Activated CD4-positive, alpha-beta T cell treated with anti-CD3 and anti-CD28 coated beads, Interleukin-2, Interleukin-4, amounts not matched to agents 100 ng/mL and 50 ng/mL, durations not matched to agents 16 hours and 8 hours (primary cell): ENCODE measurements around the gene MEIOC.
"Not testable (repeated sequence)": the region's sequence is repeated elsewhere in the genome, so short reads cannot be mapped to it uniquely, and the experiment has no call there.

Experiments used
- DNase-seq: peaks from one replicate; pipeline ENCODE4 v3.0.0-alpha.2; 2020; ENCODE audit warnings: low spot score

The MEIOC gene

DNA sequence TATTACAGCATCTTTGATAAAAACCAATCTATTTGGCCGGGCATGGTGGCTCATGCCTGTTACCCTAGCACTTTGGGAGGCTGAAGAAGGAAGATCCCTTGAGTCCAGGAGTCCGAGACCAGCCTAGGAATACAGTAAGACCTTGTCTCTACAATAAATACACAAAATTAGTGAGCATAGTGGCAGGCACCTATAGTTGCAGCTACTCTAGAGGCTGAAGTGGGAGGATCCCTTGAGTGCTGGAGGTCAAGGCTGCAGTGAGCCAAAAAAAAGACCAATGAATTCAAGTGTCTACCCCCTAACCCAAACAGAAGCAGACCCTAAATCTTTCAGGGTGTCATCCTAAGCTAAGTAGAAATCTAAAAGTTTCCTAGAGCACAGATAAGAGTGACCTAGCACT is 7.3 kb upstream of the MEIOC start:
- DNase-seq = no peak

DNA sequence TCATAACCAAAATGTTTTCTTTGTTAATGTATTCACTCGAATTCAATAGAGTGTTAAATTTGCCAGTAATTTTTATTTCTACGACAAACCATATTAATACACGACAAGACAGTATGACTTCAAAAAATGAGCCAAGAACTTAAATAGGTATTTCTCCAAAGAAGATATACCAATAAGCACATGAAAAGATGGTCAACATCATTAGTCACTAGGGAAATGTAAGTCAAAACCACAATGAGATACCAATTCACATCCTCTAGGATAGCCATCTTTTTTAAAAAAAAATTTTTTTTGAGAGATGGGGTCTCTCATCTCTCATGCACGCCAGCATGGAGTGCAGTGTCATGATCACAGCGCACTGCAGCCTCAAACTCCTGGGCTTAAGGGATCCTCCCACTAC is 5.0 kb upstream of the MEIOC start:
- no peak for DNase-seq

DNA sequence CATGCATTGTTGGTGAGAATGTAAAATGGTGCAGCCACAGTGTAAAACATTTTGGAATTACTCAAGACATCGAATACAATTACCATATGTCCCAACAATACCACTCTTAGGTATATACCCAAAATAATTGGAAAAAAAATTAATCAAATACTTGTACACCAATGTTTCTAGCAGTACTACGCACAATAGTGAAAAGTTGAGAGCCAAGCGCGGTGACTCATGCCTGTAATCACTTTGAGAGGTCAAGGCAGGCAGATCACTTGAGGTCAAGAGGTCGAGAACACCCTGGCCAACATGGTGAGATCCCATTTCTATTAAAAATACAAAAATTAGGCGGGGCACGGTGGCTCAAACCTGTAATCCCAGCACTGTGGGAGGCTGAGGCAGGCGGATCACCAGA is 3.5 kb upstream of the MEIOC start:
- no peak for DNase-seq

DNA sequence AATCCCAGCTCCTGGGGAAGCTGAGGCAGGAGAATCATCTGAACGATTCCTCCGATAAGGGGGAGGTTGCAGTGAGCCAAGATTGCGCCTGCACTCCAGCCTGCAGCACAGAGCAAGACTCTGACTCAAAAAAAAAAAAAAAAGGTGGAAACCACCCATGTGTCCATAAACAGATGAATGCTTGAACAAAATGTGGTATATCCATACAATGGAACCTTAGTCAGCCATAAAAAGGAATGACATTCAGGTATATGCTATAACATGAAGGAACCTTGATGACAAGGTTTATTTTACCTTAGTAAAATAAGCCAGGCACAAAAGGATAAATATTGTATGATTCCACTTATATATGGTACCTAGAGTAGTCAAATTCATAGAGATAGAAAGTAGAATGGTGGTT is 2.9 kb upstream of the MEIOC start:
- no peak for DNase-seq

DNA sequence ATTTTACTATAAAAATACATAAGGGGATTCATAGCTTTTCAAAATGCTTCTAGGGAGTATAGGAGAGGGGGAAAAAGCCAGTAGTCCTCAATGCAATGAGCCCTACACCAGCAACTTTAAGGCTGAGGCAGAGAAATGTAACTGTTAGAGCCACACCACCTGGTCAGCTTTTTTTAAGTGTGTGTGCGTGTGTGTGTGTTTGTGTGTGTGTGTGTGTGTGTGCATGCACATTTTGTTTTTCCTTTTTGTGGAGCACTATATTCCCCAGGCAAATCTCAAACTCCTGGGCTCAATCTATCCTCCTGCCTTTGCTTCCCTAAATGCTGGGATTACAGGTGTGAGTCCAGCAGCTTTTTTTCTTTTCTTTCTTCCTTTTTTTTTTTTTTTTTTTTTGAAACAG is 2.3 kb upstream of the MEIOC start:
- DNase-seq = no peak

DNA sequence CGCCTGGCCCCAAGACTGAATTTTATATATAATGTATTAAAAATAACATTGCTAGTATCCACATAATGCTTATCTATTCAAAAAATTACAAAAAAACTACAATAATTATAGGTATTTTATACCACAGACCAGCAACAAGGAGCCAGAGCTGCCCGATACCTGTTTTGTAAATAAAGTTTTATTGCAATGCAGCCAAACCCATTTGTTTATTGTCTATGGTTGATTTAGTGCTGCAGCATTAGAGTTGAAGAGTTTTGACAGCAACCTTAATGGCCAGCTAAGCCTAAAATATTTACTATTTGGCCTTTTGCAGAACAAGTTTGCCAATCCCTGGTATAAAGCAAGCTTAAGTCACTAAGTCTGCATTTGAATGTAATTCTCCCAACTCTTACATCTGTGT is 5.6 kb downstream of the MEIOC start:
- no peak for DNase-seq

DNA sequence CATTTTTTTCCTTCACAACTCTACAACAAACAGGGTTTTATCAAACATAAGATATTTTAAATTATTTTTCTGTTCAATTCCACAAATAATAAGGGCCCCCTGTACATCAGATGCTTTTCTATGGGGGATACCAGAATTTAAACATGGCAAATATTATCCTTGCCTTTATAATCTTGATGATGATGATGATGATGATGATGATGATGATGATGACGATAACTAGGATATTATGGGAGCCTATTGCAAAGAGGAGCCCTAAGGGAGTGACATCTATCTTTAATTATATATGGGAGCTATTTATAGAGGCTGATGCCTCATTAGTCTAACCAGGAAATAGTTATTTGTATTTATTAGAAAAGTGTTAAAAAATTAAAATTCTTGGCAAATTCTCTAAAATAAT is 6.8 kb downstream of the MEIOC start:
- no peak for DNase-seq

DNA sequence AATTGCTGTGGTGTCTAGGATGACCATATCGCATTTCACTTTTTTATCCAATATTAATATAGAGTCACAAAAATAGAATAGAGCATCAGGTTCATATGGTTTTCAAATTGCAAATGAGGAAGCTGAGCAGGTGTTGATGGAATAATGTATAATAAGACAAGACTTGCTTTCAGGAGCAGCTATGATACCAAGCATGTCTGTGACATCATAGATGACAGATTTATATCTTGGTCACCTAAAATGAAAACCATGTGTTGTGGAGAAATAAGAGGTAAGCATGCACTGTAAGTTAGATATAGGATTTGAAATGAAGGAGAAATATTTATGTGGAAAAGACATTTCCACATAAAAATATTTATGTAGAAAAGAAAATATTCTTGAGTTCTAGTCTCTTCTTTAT is 8.6 kb downstream of the MEIOC start:
- no peak for DNase-seq

DNA sequence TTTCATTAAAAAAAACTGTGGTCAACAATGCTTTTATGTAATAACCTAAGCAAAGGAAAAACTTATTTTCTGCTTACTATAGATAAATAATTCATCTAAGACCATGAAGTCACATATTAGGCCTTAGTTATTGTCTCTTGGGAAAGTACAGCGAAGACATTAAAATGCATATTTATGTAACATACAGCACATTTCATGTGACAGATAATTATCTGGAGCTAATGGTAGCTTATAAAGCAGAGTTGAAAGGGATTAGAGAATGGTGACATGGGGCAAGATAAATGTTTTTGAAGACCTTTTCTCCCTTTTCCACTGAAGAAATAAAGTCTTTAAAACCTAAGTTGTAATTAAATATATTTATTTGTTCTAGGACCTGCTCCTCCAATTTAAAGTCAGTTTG is 9.7 kb downstream of the MEIOC start:
- no peak for DNase-seq

DNA sequence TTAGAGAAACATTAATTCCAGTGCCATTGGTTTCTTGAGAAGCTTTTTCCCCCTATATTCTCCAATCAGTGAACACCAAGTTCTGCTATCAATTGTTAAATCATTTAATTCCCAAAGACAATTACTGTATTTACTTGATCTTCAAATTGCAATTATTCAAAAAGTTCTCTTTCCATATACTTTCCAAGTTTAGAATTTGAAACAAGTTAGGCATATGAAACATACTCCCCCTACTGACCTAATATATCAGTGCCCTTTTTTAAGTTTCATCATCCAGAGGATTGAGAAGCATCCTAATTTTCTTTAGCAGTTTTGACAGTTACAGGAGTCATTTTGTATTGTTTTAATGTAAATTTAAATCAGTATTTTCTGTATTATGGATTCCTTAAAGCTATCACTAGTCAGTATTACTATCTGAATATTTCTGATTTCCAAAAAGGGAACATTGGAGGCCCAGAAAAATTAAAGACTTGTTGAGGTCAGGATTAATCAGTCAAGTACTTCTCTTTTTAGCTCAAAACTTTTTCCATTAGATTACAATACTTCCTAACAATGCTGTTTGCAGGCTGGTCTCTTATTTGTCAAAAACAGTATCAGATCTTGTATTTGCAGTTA is 16.3 kb downstream of the MEIOC start:
- no peak for DNase-seq

DNA sequence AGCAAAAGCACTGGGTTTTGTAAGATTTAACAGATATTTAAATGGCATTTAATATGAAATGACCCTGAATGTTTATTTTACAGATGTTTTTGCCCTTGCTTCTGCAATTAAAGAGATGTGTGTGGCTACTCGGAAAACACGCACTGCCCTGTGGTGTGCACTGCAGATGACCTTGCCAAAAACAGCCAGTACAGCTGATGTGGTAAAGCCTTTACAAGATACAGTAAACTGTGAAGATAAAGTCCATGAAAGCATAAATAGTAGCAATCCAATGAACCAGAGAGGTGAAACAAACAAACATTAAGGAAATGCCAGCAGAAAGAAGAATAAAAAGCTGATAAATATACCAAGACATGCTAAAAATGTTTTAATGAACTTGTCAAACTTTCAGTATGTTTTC is 17.6 kb downstream of the MEIOC start:
- no peak for DNase-seq

DNA sequence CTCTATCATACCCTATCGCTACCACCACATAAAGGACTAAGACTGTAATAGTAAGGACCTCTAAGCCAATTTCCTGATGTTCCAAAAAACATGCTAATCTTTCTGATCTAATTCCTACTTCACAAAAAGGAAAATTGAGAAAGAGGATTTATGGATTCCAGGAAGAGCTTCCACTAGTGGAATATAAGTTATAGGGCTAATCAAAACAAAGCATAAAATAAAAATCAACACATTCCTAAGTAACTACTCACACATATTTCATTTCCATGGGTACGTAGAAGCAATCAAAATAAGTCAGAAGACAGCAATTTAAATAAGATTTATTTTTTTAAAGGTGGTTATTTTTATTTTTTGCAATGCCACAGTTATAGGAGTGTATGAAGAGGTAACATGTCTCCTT is 20.9 kb downstream of the MEIOC start:
- no peak for DNase-seq

DNA sequence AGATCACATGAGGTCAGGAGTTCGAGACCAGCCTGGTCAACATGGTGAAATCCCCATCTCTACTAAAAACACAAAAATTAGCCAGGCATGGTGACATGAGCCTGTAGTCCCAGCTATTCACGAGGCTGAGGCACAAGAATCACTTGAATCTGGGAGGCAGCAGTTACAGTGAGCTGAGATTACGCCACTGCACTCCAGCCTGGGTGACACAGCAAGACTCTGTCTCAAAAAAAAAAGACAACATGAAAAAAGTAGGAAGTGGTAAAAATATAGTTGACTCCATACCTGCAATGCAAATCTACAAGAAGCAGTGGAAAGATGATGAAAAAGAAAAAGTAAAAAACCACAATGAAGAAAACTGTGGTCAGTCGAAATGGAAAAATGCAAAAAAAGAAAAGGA is 27.0 kb downstream of the MEIOC start:
- not testable (repeated sequence) for DNase-seq

DNA sequence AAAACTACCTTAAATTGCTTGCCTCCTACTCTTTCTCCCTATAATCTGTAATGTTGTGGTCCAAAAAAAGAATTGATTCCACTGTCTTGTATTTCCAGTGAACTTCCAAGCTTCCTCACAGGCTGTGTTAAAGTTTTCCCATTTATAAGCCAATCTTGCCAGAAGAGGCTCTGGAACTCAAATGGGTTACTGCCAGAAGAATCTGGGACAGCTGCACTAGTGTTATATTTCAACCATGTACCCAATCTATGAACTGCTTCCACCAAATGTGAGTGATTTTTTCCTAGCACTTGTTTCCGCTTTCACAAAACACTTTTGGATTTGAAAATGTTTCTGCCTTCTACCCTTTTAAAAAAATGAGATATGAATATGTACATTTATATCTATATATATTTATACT is 31.5 kb downstream of the MEIOC start:
- DNase-seq = no peak

DNA sequence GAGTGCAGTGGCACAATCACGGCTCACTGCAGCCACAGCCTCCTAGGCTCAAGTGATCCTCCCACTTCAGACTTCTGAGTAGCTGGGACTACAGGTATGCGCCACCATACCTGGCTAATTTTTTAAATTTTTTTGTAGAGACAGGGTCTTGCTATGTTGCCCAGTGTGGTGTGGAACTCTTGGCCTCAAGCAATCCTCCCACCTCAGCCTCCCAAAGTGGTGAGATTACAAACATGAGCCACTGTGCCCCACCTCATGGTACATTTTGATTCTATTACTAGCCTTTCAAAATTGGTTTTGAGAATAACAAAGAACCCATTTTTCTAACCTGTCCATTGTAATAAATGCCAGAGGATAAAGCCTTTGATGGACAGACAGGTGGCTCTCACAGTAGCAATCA is 31.9 kb downstream of the MEIOC start:
- DNase-seq = no peak

DNA sequence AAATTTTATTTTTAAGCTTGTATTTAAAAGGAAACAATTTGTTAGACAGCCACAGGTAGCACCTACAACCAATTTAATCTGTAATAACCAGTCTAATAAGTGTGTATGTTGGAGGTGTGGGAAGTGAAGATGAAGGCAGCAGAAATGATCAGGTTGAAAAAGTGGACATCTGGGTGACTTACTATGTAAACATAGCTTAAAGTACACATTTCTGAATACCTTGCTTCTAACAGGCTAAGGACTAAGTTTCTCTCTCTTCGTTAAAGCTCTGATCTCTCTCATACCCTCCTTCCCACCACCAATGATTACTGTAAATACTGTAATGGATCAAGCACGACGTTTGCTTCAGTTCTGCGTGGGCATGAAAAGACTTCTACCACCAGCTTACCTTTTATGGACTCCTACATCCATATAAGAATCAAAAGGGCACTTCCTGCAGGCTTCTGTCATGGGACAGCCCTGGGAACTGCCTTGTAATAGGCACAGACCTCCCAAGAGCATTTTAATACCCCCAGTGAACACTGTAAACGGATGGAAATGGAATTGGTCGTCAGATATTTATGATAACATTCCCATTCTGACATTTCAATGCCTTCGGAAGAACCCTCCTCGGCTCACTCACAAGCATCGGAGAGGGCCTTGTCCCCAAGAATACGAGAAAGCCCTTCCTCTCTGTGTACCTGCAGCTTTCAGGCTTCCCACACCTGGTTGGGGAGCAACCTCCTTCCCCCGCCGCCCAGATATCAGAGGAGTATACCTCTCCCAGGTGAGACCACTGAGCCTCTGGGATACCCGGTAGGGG is 32.6 kb downstream of the MEIOC start:
- no peak for DNase-seq

DNA sequence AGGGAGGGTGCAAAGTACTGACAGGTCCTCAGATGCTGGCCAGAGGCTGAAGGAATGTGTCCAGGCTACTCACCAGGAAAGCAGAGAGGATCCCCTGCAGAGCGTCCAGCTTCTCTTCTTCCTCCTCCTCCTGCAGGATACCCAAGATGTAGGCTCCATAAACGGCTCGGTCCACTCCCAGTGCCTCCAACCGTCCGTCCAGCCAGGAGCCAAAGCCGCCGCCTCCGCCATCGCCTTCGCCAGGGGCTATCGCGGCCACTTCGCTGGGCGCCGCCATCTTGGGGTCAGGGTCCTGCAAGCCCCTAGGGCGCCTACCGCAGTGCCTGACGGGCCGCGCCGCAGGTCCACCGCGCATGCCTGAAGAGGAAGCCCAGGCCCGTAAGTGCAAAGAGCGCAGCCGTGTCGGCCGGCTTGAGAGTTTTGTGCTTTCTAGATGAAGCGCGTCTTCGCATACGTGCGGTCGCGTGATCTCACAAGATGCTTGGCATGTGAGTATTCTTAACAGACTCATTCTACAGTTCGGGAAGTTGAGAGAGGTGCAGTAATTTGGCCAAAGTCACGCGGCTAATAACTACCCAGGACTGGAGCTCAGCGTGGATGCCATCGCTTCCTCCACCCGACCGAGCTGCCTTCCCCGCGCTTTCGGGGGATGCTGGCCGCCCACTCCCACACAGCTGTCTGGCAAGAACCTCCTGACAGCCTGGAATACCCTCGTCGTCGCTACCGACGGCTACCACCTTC is 33.4 kb downstream of the MEIOC start, which contains the start of gene CCDC43:
Gene CCDC43, minus strand, starts transcription at position 300 of the 741 bp plus-strand sequence. Its CDS starts 23 bp downstream, at position 277.
- peak; percentile 94 for DNase-seq

DNA sequence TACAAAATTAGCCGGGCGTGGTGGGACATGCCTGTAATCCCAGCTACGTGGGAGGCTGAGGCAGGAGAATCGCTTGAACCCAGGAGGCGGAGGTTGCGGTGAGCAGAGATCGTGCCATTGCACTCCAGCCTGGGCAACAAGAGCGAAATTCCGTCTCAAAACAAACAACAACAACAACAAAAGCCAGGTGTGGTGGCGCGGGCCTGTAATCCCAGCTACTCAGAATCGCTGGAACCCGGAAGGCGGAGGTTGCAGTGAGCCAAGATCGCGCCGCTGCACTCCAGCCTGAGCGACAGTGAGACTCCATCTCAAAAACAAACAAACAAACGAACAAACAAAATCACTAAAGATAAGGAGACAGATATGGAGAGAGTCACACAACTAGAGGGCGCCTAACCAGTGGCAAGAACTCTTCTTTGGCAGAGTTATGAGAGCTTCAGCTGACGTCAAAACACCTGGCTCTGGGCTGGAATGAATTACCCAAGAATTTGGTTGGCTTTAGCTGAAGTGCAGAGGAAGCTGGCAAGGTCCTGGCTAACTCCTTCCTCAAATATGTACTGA is 34.6 kb downstream of the MEIOC start:
- DNase-seq = peak; percentile 40

DNA sequence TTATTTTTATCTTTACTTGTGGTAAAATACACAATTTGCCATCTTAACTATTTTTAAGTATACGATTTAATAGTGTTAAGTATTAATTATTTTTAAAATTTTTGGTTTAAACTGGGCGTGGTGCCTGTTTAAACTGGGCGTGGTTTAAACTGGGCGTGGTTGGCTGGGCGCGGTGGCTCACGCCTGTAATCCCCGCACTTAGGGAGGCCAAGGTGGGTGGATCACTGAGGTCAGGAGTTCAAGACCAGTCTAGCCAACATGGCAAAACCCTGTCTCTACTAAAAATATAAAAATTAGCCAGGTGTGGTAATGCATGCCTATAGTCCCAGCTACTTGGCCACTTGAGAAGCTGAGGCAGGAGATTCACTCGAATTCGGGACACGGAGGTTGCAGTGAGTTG is 37.3 kb downstream of the MEIOC start:
- DNase-seq = no peak

DNA sequence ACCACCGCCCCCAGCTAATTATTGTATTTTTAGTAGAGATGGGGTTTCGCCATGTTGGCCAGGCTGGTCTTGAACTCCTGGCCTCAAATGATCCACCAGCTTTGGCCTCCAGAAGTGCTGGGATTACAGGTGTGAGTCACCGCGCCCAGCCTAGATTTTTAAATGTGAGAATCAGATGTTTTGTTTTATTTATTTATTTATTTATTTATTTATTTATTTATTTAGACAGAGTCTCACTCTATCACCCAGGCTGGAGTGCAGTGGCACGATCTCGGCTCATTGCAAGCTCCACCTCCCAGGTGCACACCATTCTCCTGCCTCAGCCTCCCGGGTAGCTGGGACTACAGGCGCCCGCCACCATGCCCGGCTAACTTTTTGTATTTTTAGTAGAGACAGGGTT is 44.0 kb downstream of the MEIOC start:
- DNase-seq = not testable (repeated sequence)

DNA sequence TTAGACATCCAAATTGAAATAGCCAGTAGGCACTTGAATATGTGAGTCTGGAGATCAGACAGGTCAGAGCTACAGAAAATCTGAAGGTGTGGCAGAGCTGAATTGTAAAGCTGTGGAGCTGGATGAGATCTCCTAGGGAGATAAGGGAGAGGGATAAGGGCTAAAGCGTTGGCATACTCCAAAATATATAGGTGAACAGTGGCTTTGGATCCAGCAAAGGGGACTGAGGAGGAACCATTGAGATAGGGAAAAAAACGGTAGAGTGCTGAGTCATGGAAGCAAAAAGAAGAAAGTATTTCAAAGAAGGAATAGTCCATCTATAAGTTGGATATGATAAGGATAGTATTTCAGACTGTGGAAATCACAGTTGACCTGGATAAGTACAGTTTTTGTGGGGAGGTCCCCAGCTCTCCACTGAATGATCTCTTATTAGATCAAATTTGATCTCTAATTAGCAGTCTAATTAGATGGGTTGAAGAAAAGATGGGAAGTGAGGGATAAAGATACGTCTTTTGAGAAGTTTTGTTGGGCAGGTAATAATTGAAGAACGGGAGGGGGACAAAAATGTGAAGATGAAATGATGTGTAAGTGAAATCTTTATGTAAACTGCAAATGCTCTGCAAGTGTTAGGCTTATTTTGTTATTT is 51.6 kb downstream of the MEIOC start:
- no peak for DNase-seq
